HG02642 (cell line): ENCODE results near the gene GPM6B.

Experiments used
- ATAC-seq: cut with Tn5 transposase; IDR thresholded peaks from one replicate; pipeline ENCODE4 v1.9.1; 2021; ENCODE audit warnings: mild to moderate bottlenecking; ENCODE audit not compliant: unreplicated experiment, poor library complexity

Gene GPM6B

GRCh38 chrX:13826770-13827169 lies 9.9 kb upstream of the GPM6B start:
- no peak for ATAC-seq

- ATAC-seq: no peak
Measured at GRCh38 chrX:13825178-13825762, 8.4 kb upstream of the GPM6B start.

- no peak for ATAC-seq
Measured at GRCh38 chrX:13824746-13825145, 7.9 kb upstream of the GPM6B start.

- ATAC-seq: no peak
Measured at GRCh38 chrX:13821738-13822137, 4.8 kb upstream of the GPM6B start.

GRCh38 chrX:13816176-13816575 lies 717 bp downstream of the GPM6B start:
- ATAC-seq: no peak

GRCh38 chrX:13815664-13816063 lies 1.2 kb downstream of the GPM6B start:
- ATAC-seq: no peak

- ATAC-seq: no peak
Measured at GRCh38 chrX:13808865-13809264, 8.0 kb downstream of the GPM6B start.

GRCh38 chrX:13808293-13808692 lies 8.6 kb downstream of the GPM6B start:
- ATAC-seq: no peak

GRCh38 chrX:13805241-13805640 lies 11.7 kb downstream of the GPM6B start:
- no peak for ATAC-seq

- ATAC-seq: no peak
Measured at GRCh38 chrX:13803116-13803515, 13.8 kb downstream of the GPM6B start.

- no peak for ATAC-seq
Measured at GRCh38 chrX:13798184-13798583, 18.7 kb downstream of the GPM6B start.

GRCh38 chrX:13797512-13797911 lies 19.4 kb downstream of the GPM6B start:
- no peak for ATAC-seq

GRCh38 chrX:13794417-13794816 lies 22.5 kb downstream of the GPM6B start:
- no peak for ATAC-seq

- ATAC-seq: no peak
Measured at GRCh38 chrX:13793897-13794296, 23.0 kb downstream of the GPM6B start.

GRCh38 chrX:13791559-13791958 lies 25.3 kb downstream of the GPM6B start:
- ATAC-seq: no peak

GRCh38 chrX:13791145-13791544 lies 25.7 kb downstream of the GPM6B start:
- no peak for ATAC-seq

- ATAC-seq: no peak
Measured at GRCh38 chrX:13790206-13791131, 26.4 kb downstream of the GPM6B start.

- ATAC-seq: no peak
Measured at GRCh38 chrX:13786048-13786447, 30.8 kb downstream of the GPM6B start.

- no peak for ATAC-seq
Measured at GRCh38 chrX:13780868-13781427, 35.9 kb downstream of the GPM6B start.

- ATAC-seq: no peak
Measured at GRCh38 chrX:13778916-13779315, 38.0 kb downstream of the GPM6B start.

GRCh38 chrX:13776387-13776786 lies 40.5 kb downstream of the GPM6B start:
- ATAC-seq: no peak
